ENCODE measurements around the gene UGT2A1. TPM values are rescaled to one million over a fixed set of nuclear protein-coding genes. Genes with fewer than 3 reads are reported as not detected.

The UGT2A1 gene
- total RNA-seq, 1 donor from 2014 or later: not detected

GRCh38 chr4:69591364-69591763 is 61.7 kb downstream of the UGT2A1 start:
- intact Hi-C loops (cut with micrococcal nuclease): no loop called here

- intact Hi-C loops (cut with micrococcal nuclease): no loop called here
Measured at GRCh38 chr4:69589884-69590283, 63.2 kb downstream of the UGT2A1 start.

- intact Hi-C loops (cut with micrococcal nuclease): no loop called here
Measured at GRCh38 chr4:69584135-69584534, 68.9 kb downstream of the UGT2A1 start.

- intact Hi-C loops (cut with micrococcal nuclease): no loop called here
Measured at GRCh38 chr4:69583543-69583942, 69.5 kb downstream of the UGT2A1 start.

- intact Hi-C loops (cut with micrococcal nuclease): no loop called here
Measured at GRCh38 chr4:69577245-69577644, 75.8 kb downstream of the UGT2A1 start.

- intact Hi-C loops (cut with micrococcal nuclease): no loop called here
Measured at GRCh38 chr4:69576251-69576877, 76.7 kb downstream of the UGT2A1 start.

- intact Hi-C loops (cut with micrococcal nuclease): no loop called here
Measured at GRCh38 chr4:69568787-69569186, 84.3 kb downstream of the UGT2A1 start.

- intact Hi-C loops (cut with micrococcal nuclease): no loop called here
Measured at GRCh38 chr4:69563424-69563823, 89.6 kb downstream of the UGT2A1 start.

GRCh38 chr4:69549651-69550050 is 103.4 kb downstream of the UGT2A1 start:
- intact Hi-C loops (cut with micrococcal nuclease): no loop called here

GRCh38 chr4:69546134-69546765 is 106.8 kb downstream of the UGT2A1 start:
- intact Hi-C loops (cut with micrococcal nuclease): no loop called here

Other genes starting within 250 kb of the UGT2A1 start
- not detected in 2 replicates for gene UGT2B4, start 157.3 kb downstream of the UGT2A1 start, total RNA-seq
- not detected in 2 replicates for gene UGT2A2, start 13.6 kb downstream of the UGT2A1 start, total RNA-seq
- 8.1 and 9.8 TPM in 2 replicates for gene SULT1B1, start 107.4 kb upstream of the UGT2A1 start, total RNA-seq
- not detected in 2 replicates for gene SULT1E1, start 206.9 kb upstream of the UGT2A1 start, total RNA-seq

All from T-helper 1 cell treated with Interleukin-12 subunit alpha and Interleukin-12 subunit beta and Interleukin-4 antibody, amounts not matched to agents 30 ng/mL and 1 ng/mL, for 36 hours (primary cell).